IPS-11a (cell line): ENCODE measurements around the gene HMGN4.

ENCODE experiments used
- H3K4me3 ChIP-seq: one replicate; pipeline ENCODE4 v1.5.1; 2013; ENCODE audit warnings: low read depth, low read length, control low read depth

The HMGN4 gene

GRCh38 chr6:26576407-26576843, 38.3 kb downstream of the HMGN4 start:
- H3K4me3 ChIP-seq: peak overlapping the region; percentile 72

GRCh38 chr6:26576929-26577719, 39.0 kb downstream of the HMGN4 start:
- peak overlapping the region; percentile 72 for H3K4me3 ChIP-seq

GRCh38 chr6:26577720-26578072, 39.5 kb downstream of the HMGN4 start:
- H3K4me3 ChIP-seq: peak overlapping the region; percentile 72

GRCh38 chr6:26578279-26578678, 40.1 kb downstream of the HMGN4 start:
- peak overlapping the region; percentile 13 for H3K4me3 ChIP-seq

GRCh38 chr6:26578741-26579140, 40.6 kb downstream of the HMGN4 start:
- no peak overlapping the region for H3K4me3 ChIP-seq

- H3K4me3 ChIP-seq: no peak overlapping the region
These were observed 43.2 kb downstream of the HMGN4 start for GRCh38 chr6:26581164-26581915.

- H3K4me3 ChIP-seq: no peak overlapping the region
These were observed 50.8 kb downstream of the HMGN4 start for GRCh38 chr6:26588965-26589364.

GRCh38 chr6:26592649-26593048, 54.5 kb downstream of the HMGN4 start:
- no peak overlapping the region for H3K4me3 ChIP-seq

GRCh38 chr6:26593278-26594130, 55.3 kb downstream of the HMGN4 start:
- H3K4me3 ChIP-seq: peak overlapping the region; percentile 49

GRCh38 chr6:26594131-26594498, 55.9 kb downstream of the HMGN4 start:
- peak overlapping the region; percentile 49 for H3K4me3 ChIP-seq

GRCh38 chr6:26594730-26595632, 56.8 kb downstream of the HMGN4 start:
- H3K4me3 ChIP-seq: peak overlapping the region; percentile 100

- H3K4me3 ChIP-seq: peak overlapping the region; percentile 100
These were observed 57.6 kb downstream of the HMGN4 start for GRCh38 chr6:26595669-26596269.
